Activated naive CD4-positive, alpha-beta T cell treated with anti-CD3 and anti-CD28 coated beads, Interleukin-2, amount 50 U/mL, for 72 hours (primary cell): ENCODE measurements around the gene PLEKHN1. TPM values are rescaled to one million over a fixed set of nuclear protein-coding genes. Genes with fewer than 3 reads are reported as not detected.
A peak's percentile ranks its signal among the peaks of the same experiment; 100 is the strongest.

ENCODE experiments used
- ATAC-seq, 2 donors: fragments of 150-1000 bp; cut with Tn5 transposase; 2 replicates each; pipeline ENCODE4 v1.10.0; 2021; ENCODE audit warnings: mild to moderate bottlenecking in 2 of 2, moderate library complexity in 2 of 2
- DNase-seq, 2 donors: peaks; one replicate each; pipeline ENCODE4 v3.0.0; 2021 to 2022; ENCODE audit warnings: low spot score in 2 of 2
- H3K27ac Mint-ChIP-seq, 2 donors: one replicate each; pipeline ENCODE4 v1.8.0; 2022; ENCODE audit warnings: mild to moderate bottlenecking in 2 of 2, mixed read lengths in 2 of 2
- H3K36me3 Mint-ChIP-seq, 2 donors: one replicate each; pipeline ENCODE4 v1.8.0; 2022; ENCODE audit warnings: mixed read lengths in 2 of 2
- H3K9me3 Mint-ChIP-seq, 2 donors: one replicate each; pipeline ENCODE4 v1.8.0; 2022; ENCODE audit warnings: mixed read lengths in 2 of 2
- total RNA-seq, 2 donors: library from RNA; stranded (reverse); gene quantifications; one replicate each; pipeline ENCODE4 v1.2.3, GENCODE V29; 2022

The PLEKHN1 gene, protein sequence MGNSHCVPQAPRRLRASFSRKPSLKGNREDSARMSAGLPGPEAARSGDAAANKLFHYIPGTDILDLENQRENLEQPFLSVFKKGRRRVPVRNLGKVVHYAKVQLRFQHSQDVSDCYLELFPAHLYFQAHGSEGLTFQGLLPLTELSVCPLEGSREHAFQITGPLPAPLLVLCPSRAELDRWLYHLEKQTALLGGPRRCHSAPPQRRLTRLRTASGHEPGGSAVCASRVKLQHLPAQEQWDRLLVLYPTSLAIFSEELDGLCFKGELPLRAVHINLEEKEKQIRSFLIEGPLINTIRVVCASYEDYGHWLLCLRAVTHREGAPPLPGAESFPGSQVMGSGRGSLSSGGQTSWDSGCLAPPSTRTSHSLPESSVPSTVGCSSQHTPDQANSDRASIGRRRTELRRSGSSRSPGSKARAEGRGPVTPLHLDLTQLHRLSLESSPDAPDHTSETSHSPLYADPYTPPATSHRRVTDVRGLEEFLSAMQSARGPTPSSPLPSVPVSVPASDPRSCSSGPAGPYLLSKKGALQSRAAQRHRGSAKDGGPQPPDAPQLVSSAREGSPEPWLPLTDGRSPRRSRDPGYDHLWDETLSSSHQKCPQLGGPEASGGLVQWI
- total RNA-seq = 1 to 10 TPM; 1.9 to 5.0 TPM

DNA sequence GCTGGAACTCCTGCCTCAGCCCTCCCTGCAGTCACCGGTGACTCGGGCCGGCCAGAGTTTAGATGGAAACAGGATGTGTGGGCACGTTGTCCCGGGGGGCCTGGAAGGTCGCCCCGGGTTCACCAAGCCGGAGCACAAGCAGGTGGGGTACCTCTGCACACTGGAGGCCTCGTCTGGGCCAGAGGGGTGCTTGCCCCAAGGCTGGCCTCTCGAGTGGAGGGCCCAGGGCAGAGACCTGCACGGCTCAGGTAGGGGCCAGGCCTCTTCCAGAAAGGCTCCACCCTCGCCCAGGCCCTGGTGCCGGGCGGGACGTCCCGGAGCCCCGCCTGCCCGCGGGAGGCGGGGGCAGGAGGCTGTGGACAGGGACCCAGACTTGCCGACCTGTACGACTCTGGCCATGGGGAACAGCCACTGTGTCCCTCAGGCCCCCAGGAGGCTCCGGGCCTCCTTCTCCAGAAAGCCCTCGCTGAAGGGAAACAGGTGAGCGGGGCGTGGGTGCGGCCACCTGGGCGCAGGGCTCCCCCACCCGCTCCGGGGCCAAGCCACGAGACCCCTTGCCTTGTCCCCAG lies at the start of gene PLEKHN1:
Gene PLEKHN1, plus strand, starts transcription at position 348 of the 569 bp plus-strand sequence. Its CDS starts 50 bp downstream, at position 398.
- no peak for DNase-seq
- Mint-ChIP-seq H3K27ac (no peak within 1 kb of the TSS), H3K9me3 (peaks cover 0 to 7% of the 10 kb centered on the region in 2 donors)

DNA sequence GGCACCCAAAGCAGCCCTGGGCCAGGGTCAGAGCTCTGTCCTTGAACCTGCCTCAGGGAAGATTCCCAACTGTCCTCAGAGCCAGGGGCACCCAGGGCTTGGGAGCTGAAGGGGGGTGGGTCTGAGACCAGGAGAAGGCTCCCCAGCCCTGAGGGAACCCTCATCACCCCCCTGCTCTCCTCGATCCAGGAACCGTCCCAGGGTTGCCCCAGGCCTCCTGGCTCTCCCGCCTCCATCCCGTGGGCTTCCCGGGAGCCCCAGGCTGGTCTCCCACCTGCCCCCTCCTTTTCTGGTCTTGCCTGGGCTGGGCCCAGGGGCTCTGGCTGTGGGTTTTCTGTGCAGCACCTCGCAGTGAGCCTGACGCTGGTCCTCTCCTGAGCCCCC lies 49.2 kb upstream of the PLEKHN1 start:
- Mint-ChIP-seq H3K9me3 (no peaks in the 10 kb centered on the region), H3K36me3 (no peaks in the 10 kb centered on the region)
- ATAC-seq = no peak

More for the DNA sequence above, at the start of gene PLEKHN1:
- ATAC-seq = peak; percentile 68 to 71
- H3K36me3 Mint-ChIP-seq = no peaks in the 10 kb centered on the region

DNA sequence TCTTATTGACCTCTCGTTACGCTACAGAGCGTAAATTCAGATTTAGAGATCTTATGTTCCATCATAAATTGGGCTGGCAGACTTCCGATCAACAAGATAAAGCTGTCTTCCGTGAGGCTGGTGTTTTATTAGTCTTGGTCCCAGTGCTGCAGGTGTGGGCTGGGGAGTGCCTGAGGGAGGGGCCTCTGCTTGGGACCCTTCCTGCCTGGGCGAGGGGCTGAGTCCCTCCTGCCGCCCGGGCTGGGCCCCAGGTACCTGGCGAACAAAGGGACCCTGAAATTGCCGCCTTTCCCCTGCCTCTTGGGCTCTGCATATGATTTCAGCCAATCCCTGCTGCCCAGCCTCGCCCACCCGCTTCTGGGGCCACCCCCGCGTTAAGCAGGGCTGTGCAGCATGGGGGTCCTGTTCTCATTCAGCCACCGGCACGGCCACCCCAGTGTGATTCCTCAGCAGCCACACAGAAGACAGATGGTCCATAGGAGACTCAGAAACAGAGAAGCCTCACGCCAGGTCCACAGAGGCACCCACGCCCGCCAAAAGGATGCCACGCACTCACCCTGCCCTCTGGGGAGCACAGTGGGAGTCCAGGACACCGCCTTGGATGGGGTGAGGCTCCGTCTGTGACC lies 48.7 kb upstream of the PLEKHN1 start:
- no peak for DNase-seq
- no peaks in the 10 kb centered on the region for H3K9me3 Mint-ChIP-seq
- ATAC-seq = no peak
- H3K36me3 Mint-ChIP-seq = no peaks in the 10 kb centered on the region
- no peak overlapping the region for H3K27ac Mint-ChIP-seq

More for the DNA sequence above, 49.2 kb upstream of the PLEKHN1 start:
- H3K27ac Mint-ChIP-seq = no peak overlapping the region
- no peak for DNase-seq

DNA sequence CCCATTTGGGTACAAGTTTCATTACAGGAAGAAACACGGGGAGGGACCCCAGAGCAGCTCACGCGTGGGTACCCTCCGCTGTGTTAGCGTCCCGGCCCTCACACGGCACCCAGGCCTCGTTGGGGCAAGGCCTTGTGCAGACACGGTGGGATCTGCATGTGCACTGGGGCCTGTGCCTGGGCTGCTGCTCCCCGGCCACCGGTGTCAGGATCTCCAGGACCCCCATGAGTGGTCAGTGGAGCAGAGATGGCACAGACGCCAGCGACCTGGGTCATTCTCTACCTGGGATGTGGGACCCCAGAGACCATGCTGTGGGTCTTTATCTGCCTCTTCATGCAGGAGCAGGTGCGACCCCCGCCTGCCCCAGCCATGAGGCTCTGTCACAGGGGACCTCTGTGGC lies 47.9 kb upstream of the PLEKHN1 start:
- no peak for ATAC-seq
- H3K27ac Mint-ChIP-seq = no peak overlapping the region
- no peak for DNase-seq
- H3K36me3 Mint-ChIP-seq = no peaks in the 10 kb centered on the region
- H3K9me3 Mint-ChIP-seq = no peaks in the 10 kb centered on the region

DNA sequence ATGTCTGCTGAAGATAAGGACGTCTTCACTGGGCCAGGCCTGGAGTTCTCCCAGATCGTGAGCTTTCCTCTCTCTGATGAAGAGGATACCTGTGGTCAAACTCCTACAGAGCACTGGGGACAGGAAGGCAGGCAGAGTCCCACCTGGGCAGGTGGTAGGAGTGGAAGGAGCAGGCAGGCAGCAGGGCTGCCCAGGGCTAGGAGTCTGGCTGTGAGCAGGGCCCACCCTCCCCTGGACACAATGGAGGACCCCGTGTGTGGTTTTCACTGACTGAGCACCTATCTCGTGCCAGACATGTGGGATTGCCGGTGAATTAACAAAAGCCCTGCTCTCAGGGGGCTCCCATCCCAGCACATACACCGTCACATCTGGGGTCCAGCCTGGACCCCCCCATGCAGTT lies 47.4 kb upstream of the PLEKHN1 start:
- Mint-ChIP-seq H3K9me3 (no peaks in the 10 kb centered on the region), H3K36me3 (no peaks in the 10 kb centered on the region), H3K27ac (no peak overlapping the region)
- ATAC-seq = no peak
- DNase-seq = no peak

DNA sequence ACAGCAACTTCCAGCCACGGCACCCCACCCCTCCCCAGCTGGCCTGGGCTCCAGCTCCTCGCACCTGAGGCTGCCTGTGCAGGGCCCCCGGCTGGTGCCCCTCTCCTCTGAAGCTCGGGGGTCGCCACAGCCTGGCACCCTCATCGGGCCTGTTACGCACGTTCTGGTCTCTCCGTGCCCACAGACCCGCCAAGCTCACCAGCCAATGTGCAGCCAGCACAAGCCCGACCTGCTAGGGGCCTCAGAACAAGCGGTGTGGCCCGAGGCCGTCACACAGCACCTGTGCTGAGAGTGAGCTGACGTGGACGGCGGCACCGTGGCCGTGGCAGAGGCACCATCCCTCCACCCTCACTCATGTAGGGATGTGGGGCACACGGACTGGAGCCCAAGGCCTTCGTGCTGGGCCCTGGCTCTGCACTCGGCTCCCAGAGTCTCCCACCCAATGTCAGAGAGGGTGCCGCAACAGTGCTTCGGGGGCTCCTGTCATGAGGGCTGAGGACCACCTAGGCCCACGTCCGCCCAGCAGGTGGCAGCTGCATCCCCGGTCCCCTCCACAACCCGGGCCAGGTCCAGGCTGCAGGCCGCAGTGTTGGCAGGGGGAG lies 46.9 kb upstream of the PLEKHN1 start:
- no peak for DNase-seq
- Mint-ChIP-seq H3K9me3 (no peaks in the 10 kb centered on the region), H3K36me3 (no peaks in the 10 kb centered on the region), H3K27ac (no peak overlapping the region)
- ATAC-seq = no peak

DNA sequence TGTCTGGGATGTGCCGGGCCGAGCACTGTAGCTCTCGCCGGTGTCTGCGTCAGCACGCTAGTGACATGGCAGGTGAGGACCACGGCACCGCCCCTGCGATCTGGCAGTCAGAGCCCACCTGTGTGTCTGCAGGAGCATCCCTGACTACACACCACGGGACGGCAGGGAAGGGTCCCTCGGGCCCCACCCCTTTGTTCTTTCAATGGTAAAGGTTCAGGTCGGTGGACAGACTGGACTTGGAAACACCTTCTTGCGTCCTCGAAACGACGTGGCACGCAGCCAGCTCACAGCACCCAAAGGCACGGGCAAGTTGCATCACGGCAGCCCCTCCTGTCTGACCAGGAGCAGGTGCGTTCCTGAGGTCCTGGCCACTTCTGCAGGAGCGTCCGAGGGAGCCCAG lies 46.3 kb upstream of the PLEKHN1 start:
- H3K27ac Mint-ChIP-seq = no peak overlapping the region
- H3K36me3 Mint-ChIP-seq = no peaks in the 10 kb centered on the region
- ATAC-seq (no peak), DNase-seq (no peak)
- no peaks in the 10 kb centered on the region for H3K9me3 Mint-ChIP-seq

DNA sequence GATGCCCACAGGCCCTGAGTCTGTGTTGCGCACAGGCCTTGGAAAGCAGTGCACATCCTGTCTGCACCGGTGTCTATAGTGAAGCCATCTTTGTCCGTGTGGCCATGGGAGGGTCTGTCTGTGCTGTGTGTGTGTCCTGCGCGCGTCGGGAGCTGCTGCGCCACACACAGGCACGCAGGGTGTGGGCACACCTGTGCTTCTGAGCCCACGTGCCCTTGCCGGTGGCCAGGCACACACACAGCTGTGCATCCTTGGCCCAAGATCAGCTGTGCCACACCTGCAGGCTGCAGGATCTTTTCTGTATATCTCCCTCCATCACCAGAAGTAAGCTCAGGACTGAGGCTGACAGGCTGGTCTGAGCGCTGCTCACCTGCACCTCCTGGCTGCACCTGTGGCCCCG lies 45.8 kb upstream of the PLEKHN1 start:
- Mint-ChIP-seq H3K27ac (no peak overlapping the region), H3K9me3 (no peaks in the 10 kb centered on the region), H3K36me3 (no peaks in the 10 kb centered on the region)
- ATAC-seq (no peak), DNase-seq (no peak)

DNA sequence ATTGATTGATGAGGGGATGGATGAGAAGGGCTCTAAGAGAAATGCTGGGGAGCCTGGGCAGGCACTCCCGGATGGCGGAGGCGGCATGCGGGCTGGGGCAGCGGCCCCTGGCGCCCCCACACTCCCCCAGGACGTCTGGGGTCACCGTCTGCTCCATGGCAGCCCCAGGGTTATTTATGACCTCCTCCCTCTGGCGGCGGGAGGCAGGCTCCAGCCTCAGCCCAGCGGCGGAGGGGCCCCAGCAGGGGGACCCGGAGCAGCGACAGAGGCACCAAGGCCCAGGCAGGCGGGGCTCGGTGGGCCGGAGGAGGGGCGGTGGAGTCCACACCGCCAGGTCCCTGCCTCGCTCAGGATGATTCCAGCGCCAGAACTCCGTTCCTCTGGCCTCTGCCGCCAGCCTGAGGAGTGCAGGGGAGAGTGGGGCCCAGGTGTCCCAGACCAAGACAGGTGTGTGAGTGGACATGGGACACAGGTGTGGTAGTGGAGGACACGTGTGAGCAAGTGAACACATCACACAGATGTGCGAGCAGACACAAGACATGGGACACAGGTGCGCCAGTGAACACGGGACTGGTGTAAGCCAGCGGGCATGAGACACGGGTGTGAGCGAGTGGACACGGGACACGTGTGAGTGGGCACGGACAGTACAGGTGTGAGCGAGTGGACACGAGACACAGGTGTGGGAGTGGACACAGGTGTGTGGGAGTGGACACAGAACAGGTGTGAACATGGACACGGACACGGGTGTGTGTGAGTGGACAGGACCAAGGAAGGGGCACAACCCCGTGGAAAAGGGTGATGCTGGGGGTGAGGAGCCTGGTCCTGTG lies 45.1 kb upstream of the PLEKHN1 start:
- DNase-seq (no peak), ATAC-seq (peak in 1 of 2 donors; percentile 77)
- Mint-ChIP-seq H3K9me3 (no peaks in the 10 kb centered on the region), H3K27ac (no peak overlapping the region), H3K36me3 (no peaks in the 10 kb centered on the region)

DNA sequence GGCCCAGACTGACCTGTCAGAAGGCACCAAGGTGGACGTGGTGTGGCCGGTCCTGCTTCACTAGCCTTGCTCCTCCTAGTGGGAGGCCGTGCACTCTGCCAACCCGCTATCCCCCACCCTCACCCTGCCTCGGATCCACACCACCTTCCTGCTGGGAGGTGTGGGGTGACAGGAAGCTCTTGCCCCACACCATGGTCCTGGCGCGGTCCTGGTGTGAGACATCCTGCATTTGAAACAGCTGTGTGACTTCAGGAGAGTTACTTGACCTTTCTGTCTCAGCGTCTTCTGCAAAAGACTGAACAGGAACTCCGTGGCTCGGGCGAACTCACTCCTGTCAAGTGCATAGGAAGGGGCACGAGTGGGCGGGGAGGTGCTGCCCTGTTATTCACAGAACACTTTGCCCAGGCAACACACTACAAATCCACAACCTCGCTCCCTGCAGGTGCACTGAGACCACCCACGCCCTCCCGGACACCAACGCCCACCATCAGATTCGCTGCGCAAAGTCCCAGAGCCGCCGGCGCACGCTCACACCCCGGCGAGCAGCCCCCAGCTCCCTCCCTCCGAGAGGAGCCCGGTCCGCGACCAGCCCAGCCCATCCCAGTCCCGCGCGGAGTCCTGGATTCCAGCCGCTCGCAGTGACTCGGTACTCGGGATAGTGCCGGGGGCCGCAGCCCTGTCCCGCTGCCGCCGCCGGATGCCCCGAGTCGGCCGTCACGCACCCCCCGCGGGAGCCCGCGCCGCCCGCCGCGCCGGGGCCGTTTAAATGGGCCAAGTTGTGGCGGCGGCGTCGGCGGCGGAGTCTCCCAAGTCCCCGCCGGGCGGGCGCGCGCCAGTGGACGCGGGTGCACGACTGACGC lies 42.9 kb upstream of the PLEKHN1 start, which contains the start of gene SAMD11:
Gene SAMD11, plus strand, starts transcription at position 793 of the 860 bp plus-strand sequence. CDS start 509 bp downstream, outside the sequence.
- Mint-ChIP-seq H3K36me3 (no peaks in the 10 kb centered on the region), H3K27ac (no peak within 1 kb of the TSS), H3K9me3 (no peaks in the 10 kb centered on the region)
- ATAC-seq (peak in 1 of 2 donors; percentile 31), DNase-seq (peak in 1 of 2 donors; percentile 72)

DNA sequence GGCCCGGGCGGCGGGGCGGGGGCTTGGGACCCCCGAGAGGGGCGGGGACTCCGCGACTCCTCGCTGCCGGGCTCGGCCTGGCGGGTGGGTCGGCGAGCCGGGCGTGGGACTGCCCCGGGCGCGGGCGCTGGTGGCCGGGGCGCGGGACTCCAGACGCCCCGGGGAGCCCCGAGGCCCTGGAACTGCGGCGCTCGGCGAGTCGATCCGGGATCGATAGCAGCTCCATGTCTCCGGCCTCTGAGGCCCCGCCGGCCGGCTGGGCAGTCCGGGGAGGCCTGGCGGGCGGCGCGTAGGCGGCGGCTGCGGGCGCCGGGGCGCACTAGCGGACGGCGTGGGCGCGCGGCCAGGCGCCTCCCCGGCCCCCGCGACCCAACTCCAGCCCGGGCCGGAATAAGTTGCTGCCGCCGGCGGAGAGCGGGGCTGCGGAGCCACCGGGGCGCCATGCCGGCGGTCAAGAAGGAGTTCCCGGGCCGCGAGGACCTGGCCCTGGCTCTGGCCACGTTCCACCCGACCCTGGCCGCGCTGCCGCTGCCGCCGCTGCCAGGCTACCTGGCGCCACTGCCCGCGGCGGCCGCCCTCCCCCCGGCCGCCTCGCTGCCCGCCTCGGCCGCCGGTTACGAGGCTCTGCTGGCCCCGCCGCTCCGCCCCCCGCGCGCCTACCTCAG lies 42.2 kb upstream of the PLEKHN1 start:
- H3K27ac Mint-ChIP-seq = no peak overlapping the region
- no peaks in the 10 kb centered on the region for H3K36me3 Mint-ChIP-seq
- no peaks in the 10 kb centered on the region for H3K9me3 Mint-ChIP-seq
- ATAC-seq (no peak), DNase-seq (no peak)

DNA sequence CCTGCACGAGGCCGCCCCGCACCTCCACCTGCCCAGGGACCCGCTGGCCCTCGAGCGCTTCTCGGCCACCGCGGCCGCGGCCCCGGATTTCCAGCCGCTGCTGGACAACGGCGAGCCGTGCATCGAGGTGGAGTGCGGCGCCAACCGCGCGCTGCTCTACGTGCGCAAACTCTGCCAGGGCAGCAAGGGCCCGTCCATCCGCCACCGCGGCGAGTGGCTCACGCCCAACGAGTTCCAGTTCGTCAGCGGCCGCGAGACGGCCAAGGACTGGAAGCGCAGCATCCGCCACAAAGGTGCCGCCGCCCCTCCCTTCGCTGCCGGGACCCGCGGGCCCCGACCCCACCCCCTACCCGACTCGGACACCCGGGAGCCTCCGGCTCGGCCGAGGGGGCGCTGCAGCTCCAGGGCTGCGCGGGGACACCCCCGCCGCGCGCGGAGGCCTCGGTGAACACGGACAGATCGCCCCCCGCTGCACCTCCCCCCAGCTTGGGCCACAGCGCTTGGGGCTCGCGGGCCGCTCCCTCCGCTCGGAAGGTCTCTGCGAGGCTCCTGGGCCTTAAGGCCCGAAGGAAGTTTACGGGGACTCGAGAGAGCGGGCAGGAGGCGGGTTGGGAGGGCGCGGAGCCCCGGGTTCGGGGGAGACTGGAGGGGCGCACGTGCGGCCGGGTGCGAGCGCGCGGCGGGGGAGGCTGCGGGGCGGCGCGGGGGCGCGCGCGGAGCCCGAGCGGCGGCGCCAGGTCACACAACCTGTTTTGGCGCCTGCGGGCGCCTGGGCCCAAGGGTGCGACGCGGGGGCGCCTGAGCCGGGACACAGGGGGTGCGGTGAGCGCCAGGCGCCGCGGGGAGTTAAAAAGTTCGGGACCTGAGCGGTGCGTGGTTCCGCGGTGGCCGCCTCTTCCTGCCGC lies 41.4 kb upstream of the PLEKHN1 start:
- H3K9me3 Mint-ChIP-seq = no peaks in the 10 kb centered on the region
- H3K36me3 Mint-ChIP-seq = no peaks in the 10 kb centered on the region
- ATAC-seq (no peak), DNase-seq (no peak)
- H3K27ac Mint-ChIP-seq = no peak overlapping the region

DNA sequence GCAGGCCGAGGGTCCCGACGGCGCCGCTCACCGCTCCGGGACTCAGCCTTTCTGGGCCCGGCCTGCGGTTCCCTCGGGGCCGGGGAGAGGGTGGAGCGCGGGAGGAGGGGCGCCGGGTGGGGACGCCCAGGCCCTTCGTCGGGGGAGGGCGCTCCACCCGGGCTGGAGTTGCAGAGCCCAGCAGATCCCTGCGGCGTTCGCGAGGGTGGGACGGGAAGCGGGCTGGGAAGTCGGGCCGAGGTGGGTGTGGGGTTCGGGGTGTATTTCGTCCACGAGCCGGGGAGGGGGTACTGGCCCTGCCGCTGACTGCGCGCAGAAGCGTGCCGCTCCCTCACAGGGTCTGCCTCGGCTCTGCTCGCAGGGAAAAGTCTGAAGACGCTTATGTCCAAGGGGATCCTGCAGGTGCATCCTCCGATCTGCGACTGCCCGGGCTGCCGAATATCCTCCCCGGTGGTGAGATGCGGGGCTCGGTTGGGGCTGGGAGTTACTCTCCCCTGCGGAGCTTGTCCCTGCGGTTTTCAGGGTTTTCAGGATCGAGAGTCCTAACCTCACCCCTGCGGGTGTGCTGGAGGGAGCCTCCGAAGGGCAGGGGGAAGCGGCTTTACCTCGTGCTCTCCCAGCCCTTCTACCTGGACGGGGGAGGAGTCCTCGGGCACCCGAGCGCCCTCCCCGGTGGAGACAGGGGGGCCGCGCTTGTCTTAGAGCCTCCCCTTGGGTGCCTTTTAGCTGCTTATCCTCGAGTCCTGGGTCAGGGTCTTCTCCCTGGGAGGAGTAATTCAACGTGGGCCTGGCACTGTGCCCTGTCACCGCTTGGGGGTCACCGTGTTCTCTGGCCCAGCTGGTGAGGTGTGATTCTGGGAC lies 40.5 kb upstream of the PLEKHN1 start:
- H3K36me3 Mint-ChIP-seq = no peaks in the 10 kb centered on the region
- H3K9me3 Mint-ChIP-seq = no peaks in the 10 kb centered on the region
- DNase-seq (no peak), ATAC-seq (no peak)
- no peak overlapping the region for H3K27ac Mint-ChIP-seq
